ENCODE measurements around the gene INHBE.
"Not testable (repeated sequence)": the region's sequence is repeated elsewhere in the genome, so short reads cannot be mapped to it uniquely, and the experiment has no call there.

Gene INHBE

GRCh38 chr12:57475271-57476161 lies 20.4 kb downstream of the INHBE start:
- DNase-seq (ENCODE audit: low read depth in 2 of 2, low spot score in 1 of 2), result no peak

GRCh38 chr12:57476162-57476992 lies 21.3 kb downstream of the INHBE start:
- DNase-seq (ENCODE audit: low read depth in 2 of 2, low spot score in 1 of 2), result no peak

DNA sequence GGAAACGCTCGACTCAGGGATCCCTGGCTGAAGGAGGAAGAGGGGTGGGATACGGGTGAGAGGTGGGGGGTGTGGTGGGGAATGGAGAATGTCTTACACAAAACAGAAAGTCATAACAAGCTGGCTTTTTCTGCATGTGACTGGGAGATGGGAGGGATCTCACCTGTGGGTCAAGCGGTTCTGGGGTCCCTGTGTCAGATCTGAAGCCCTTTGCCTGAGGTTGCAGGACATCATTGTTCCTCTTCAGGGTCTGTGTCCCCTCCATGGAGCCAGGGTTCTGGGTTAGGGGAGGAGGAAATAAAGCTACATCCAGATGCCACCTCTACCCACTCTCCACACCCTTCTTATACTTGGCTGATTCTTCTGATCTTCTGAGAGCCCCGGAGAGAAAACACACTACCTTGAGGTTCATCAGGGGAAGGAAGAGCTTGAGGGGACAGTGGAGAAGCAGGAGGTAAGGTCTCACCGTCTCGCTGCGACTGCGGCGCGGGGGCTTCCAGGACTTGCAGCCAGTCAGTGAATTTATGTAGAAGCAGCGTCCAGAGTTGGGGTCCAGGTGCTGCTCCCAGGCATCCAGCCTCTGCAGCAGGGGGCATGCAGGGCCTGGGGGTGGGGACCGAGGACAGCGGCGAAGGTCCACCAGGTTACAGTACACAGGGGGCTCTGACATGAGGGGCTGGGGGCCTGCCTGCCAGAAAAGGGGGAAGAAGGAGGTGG lies 22.0 kb downstream of the INHBE start:
- no peak for DNase-seq (ENCODE audit: low read depth in 2 of 2, low spot score in 1 of 2)

- peak in 1 of 2 donors; percentile 33 for DNase-seq (ENCODE audit: low read depth in 2 of 2, low spot score in 1 of 2)
Measured at GRCh38 chr12:57477710-57478681, 22.9 kb downstream of the INHBE start.

DNA sequence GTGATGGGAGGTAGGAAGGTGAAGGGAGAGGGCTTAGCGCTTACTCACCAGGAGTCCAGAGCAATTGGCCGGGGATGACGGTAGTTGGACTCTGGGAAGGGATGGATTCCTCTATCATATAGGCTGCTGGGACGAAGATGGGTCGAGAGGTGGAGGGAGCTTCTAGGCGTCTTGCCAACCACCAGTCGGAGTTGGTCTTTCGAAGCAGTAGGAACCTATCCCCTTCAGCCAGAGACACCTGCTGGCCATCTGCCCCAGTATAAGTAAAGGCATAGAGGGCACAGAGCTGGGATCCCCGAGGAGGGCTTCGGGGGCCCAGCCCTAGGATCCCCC lies 23.9 kb downstream of the INHBE start:
- DNase-seq (ENCODE audit: low read depth in 2 of 2, low spot score in 1 of 2), result no peak

DNA sequence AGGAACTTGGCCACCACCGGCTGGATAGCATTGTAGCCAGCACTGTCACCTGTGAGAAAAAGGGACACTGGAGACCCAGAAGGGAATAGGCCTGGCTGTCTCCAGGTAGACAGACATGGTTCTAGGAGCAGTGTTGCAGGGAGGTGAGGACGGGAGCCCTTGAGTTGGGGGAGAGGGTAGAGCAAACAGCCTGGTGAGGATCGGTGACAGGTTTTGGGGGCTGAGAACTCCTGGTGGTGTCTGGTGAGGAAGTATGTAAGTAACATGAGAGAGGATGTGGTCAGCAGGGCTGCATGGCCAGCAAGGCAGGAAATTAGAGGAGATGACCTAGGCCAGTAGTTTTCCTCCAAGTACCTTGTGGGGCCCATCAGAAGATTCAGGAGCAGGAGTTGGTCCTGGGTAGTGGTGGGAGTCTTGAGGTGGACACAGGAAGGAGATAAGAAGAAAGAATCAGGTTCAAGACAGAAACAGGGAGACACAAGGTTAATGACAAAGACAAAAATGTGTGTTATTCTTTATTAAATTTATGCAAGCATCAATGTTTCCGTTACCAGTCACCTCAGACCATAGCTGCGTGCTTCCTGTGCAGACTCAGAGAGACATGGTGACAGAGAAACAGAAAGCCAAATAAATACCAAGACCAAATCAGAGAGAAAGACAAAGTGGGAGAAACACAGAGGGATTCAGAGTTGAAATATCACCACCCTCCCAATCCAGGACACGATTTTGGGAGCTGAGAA lies 24.4 kb downstream of the INHBE start, which contains the start of gene ARHGAP9:
ARHGAP9 (minus strand) TSS at position 491 of the 740 bp plus-strand sequence; CDS start at position 31, 460 bp downstream.
- DNase-seq (ENCODE audit: low read depth in 2 of 2, low spot score in 1 of 2), result peak in 1 of 2 donors; percentile 43

- DNase-seq (ENCODE audit: low read depth in 2 of 2, low spot score in 1 of 2), result no peak
Measured at GRCh38 chr12:57481671-57482070, 26.6 kb downstream of the INHBE start.

- DNase-seq (ENCODE audit: low read depth in 2 of 2, low spot score in 1 of 2), result no peak
Measured at GRCh38 chr12:57483466-57483865, 28.4 kb downstream of the INHBE start.

DNA sequence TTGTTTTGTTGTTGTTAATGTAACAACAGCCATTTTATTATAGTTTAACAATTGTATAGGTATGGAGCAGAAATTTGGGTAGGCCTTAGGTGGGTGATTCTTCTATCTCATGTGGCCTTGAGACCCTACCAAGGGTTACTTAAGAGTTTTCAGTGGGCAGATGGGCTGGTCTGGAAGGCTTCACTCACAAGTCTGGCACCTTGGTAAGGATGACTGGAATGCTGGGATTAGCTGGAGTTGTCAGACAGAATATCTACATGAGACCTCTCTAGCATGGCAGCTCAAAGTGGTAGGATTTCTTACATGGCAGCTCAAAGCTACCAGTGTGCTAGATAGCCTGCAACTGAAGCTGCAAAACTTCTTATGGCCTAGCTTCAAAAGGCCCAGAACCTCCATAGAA lies 30.6 kb downstream of the INHBE start:
- DNase-seq (ENCODE audit: low read depth in 2 of 2, low spot score in 1 of 2), result no peak

DNA sequence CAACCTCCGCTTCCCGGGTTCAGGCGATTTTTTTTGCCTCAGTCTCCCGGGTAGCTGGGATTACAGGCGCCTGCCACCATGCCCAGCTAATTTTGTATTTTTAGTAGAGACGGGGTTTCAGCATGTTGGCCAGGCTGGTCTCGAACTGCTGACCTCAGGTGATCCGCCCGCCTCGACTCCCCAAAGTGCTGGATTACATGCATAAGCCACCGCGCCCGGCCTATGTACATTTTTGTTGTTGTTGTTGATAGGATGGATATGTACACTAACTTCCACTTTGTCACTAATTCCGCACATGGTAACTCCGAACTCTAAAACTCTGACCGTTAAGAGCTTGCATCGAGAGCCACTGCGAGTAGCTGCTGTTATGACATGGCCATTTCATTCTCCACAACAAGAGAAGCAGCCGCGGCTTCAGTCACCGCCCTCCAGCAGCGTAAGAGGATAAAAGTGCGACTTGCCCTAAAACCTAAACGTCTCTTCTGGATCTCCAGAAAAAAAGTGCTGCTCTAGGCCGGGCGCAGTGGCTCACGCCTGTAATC lies 32.0 kb downstream of the INHBE start:
- DNase-seq (ENCODE audit: low read depth in 2 of 2, low spot score in 1 of 2), result no peak

- peak; percentile 68 to 81 for DNase-seq (ENCODE audit: low read depth in 2 of 2, low spot score in 1 of 2)
Measured at GRCh38 chr12:57487597-57488401, 32.7 kb downstream of the INHBE start, which contains the start of gene MARS1. TSS of gene MARS1 (plus strand) at chr12:57488068. CDS start at chr12:57488091, 23 bp downstream.

- no peak for DNase-seq (ENCODE audit: low read depth in 2 of 2, low spot score in 1 of 2)
Measured at GRCh38 chr12:57488402-57489156, 33.5 kb downstream of the INHBE start.

DNA sequence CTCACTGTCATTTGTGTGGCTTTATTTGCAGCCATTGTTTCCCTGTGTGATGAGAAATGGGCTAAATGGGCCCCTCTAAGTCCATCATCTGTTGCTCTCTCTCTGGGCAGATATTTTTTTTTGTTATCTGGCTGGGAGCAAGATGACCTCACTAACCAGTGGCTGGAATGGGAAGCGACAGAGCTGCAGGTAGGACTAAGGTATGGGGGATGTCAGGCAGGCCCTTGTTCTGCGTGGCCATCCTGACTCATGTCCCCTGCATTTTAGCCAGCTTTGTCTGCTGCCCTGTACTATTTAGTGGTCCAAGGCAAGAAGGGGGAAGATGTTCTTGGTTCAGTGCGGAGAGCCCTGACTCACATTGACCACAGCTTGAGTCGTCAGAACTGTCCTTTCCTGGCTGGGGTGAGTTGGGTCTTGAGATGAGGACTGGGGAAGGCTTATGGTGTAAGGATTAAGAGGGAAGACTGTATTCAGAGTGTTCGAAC lies 34.1 kb downstream of the INHBE start:
- DNase-seq (ENCODE audit: low read depth in 2 of 2, low spot score in 1 of 2), result no peak

- no peak for DNase-seq (ENCODE audit: low read depth in 2 of 2, low spot score in 1 of 2)
Measured at GRCh38 chr12:57490126-57490525, 35.0 kb downstream of the INHBE start.

DNA sequence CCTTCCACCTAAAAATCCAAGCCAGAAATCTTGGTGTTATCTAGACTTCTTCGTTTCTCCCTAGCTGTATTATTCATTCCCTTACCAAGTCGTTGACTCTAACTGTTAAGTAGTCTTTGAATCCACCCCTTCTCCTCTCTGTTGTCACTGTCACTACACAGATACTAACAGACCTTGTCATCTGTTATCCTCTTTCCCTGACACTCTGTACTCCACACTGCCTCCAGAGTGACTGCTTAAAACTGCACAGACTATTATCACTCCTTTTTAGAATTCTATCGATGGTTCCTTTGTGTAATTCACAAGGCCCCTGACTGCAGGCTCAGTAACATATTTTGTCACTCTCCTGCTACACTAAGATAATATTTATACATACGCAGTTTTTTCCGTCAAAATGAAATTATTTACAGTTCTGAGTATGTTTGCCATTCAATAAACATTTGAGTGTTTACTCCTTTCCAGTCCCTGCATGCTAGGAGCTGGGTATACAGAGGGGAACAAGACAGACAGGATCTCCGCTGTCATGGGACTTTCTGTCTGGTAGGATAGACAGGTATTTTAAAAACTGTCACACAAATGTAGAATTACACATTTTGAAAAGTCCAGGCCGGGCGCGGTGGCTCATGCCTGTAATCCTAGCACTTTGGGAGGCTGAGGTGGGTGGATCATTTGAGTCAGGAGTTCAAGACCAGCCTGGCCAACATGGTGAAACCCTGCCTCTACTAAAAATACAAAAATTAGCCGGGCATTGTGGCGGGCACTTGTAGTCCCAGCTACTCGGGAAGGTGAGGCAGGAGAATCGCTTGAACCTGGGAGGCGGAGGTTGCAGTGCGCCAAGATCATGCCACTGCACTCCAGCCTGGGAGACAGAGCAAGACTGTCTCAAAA lies 36.5 kb downstream of the INHBE start:
- no peak for DNase-seq (ENCODE audit: low read depth in 2 of 2, low spot score in 1 of 2)

DNA sequence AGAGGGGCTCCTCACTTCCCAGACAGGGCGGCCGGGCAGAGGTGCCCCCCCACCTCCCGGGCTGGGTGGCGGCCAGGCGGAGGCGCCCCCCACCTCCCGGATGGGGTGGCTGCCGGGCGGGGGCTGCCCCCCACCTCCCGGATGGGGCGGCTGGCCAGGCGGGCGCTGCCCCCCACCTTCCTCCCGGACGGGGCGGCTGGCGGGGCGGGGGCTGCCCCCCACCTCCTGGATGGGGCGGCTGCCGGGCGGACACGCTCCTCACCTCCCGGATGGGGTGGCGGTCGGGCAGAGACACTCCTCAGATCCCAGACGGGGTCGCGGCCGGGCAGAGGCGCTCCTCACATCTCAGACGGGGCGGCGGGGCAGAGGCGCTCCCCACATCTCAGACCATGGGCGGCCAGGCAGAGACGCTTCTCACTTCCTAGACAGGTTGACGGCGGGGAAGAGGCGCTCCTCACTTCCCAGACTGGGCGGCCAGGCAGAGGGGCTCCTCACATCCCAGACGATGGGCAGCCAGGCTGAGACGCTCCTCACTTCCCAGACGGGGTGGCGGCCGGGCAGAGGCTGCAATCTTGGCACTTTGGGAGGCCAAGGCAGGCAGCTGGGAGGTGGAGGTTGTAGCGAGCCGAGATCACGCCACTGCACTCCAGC lies 40.1 kb downstream of the INHBE start:
- DNase-seq (ENCODE audit: low read depth in 2 of 2, low spot score in 1 of 2), result not testable (repeated sequence)
